H9 (cell line): ENCODE data around the gene MCCC2. TPM values are rescaled to one million over a fixed set of nuclear protein-coding genes. Genes with fewer than 3 reads are reported as not detected.

Source experiments
- DNase-seq: peaks from one replicate; pipeline ENCODE4 v3.0.0-alpha.2; 2017
- H2AFZ ChIP-seq: one replicate; pipeline ENCODE4 v1.6.1; 2013; ENCODE audit warnings: mild to moderate bottlenecking, low read length, control low read depth, moderate library complexity
- H2AK5ac ChIP-seq: 2 replicates; pipeline ENCODE4 v1.6.1; 2013; ENCODE audit warnings: low read length, control low read depth, mixed read lengths; ENCODE audit not compliant: insufficient read length
- H2BK120ac ChIP-seq: one replicate; pipeline ENCODE4 v1.6.1; 2013; ENCODE audit warnings: low read depth, mild to moderate bottlenecking, low read length, control low read depth, inconsistent platforms; ENCODE audit not compliant: poor library complexity, severe bottlenecking
- H2BK12ac ChIP-seq: 2 replicates; pipeline ENCODE4 v1.6.1; 2013; ENCODE audit warnings: low read length, control low read depth, mixed read lengths, low read depth; ENCODE audit not compliant: insufficient read length
- H2BK15ac ChIP-seq: 2 replicates; pipeline ENCODE4 v1.6.1; 2013; ENCODE audit warnings: low read depth, low read length, control low read depth
- H2BK20ac ChIP-seq: one replicate; pipeline ENCODE4 v1.6.1; 2013; ENCODE audit warnings: low read depth, mild to moderate bottlenecking, low read length, control low read depth, inconsistent platforms; ENCODE audit not compliant: poor library complexity, severe bottlenecking
- H2BK5ac ChIP-seq: 2 replicates; pipeline ENCODE4 v1.6.1; 2013; ENCODE audit warnings: low read length, control low read depth, mixed read lengths; ENCODE audit not compliant: insufficient read length
- H3K14ac ChIP-seq: 2 replicates; pipeline ENCODE4 v1.6.1; 2013; ENCODE audit warnings: low read length, control low read depth; ENCODE audit not compliant: insufficient read depth
- H3K18ac ChIP-seq: 2 replicates; pipeline ENCODE4 v1.6.1; 2013; ENCODE audit warnings: low read depth, mild to moderate bottlenecking, mixed read lengths, low read length, control low read depth; ENCODE audit not compliant: insufficient read length
- H3K23ac ChIP-seq: 2 replicates; pipeline ENCODE4 v1.6.1; 2013; ENCODE audit warnings: low read length, control low read depth, mixed read lengths, low read depth; ENCODE audit not compliant: insufficient read length
- H3K23me2 ChIP-seq: 2 replicates; pipeline ENCODE4 v1.6.1; 2013; ENCODE audit warnings: low read depth, mild to moderate bottlenecking, mixed read lengths, low read length, control low read depth; ENCODE audit not compliant: insufficient read length, poor library complexity, severe bottlenecking
- H3K27ac ChIP-seq: 2 replicates; pipeline ENCODE4 v1.5.1; 2013; ENCODE audit warnings: low read length, control low read depth, mixed read lengths, low read depth; ENCODE audit not compliant: insufficient read length
- H3K27me3 ChIP-seq: 2 replicates; pipeline ENCODE4 v1.6.1; 2013; ENCODE audit warnings: low read length, control low read depth, inconsistent platforms; ENCODE audit not compliant: insufficient read depth
- H3K4ac ChIP-seq: 2 replicates; pipeline ENCODE4 v1.6.1; 2013; ENCODE audit warnings: low read depth, mild to moderate bottlenecking, control low read depth, inconsistent platforms, low read length, moderate library complexity
- H3K4me1 ChIP-seq: 2 replicates; pipeline ENCODE4 v1.6.1; 2013; ENCODE audit warnings: low read length, control low read depth, inconsistent platforms; ENCODE audit not compliant: insufficient read depth
- H3K4me2 ChIP-seq: 2 replicates; pipeline ENCODE4 v1.6.1; 2013; ENCODE audit warnings: low read length, control low read depth, mixed read lengths; ENCODE audit not compliant: insufficient read length, insufficient read depth
- H3K56ac ChIP-seq: 2 replicates; pipeline ENCODE4 v1.6.1; 2013; ENCODE audit warnings: low read depth, mild to moderate bottlenecking, mixed read lengths, low read length, control low read depth; ENCODE audit not compliant: insufficient read length
- H3K79me1 ChIP-seq: 2 replicates; pipeline ENCODE4 v1.6.1; 2013; ENCODE audit warnings: low read depth, mild to moderate bottlenecking, moderate library complexity, low read length, control low read depth, inconsistent platforms; ENCODE audit not compliant: insufficient read depth, poor library complexity, severe bottlenecking
- H3K79me2 ChIP-seq: 2 replicates; pipeline ENCODE4 v1.6.1; 2013; ENCODE audit warnings: low read length, control low read depth, inconsistent platforms; ENCODE audit not compliant: insufficient read depth
- H3K9ac ChIP-seq: 2 replicates; pipeline ENCODE4 v1.6.1; 2013; ENCODE audit warnings: low read length, control low read depth, mixed read lengths; ENCODE audit not compliant: insufficient read length; ENCODE audit errors: extremely low read depth
- H3K9me3 ChIP-seq: one replicate; pipeline ENCODE4 v1.6.1; 2013; ENCODE audit warnings: low read depth, low read length, inconsistent platforms; ENCODE audit not compliant: control insufficient read depth
- H3T11ph ChIP-seq: one replicate; pipeline ENCODE4 v1.6.1; 2013; ENCODE audit warnings: mild to moderate bottlenecking, low read length, control low read depth, inconsistent platforms
- H4K20me1 ChIP-seq: one replicate; pipeline ENCODE4 v1.6.1; 2013; ENCODE audit not compliant: control insufficient read depth, insufficient read length, insufficient read depth
- H4K5ac ChIP-seq: 2 replicates; pipeline ENCODE4 v1.6.1; 2013; ENCODE audit warnings: low read depth, mild to moderate bottlenecking, mixed read lengths, low read length, control low read depth; ENCODE audit not compliant: insufficient read length
- H4K8ac ChIP-seq: replicated peaks from 2 replicates; pipeline ENCODE4 v1.6.1; 2013; ENCODE audit warnings: low read length, control low read depth, mixed read lengths, low read depth; ENCODE audit not compliant: insufficient read length
- H4K91ac ChIP-seq: 2 replicates; pipeline ENCODE4 v1.6.1; 2013; ENCODE audit warnings: low read depth, mild to moderate bottlenecking, moderate library complexity, mixed read lengths, low read length, control low read depth; ENCODE audit not compliant: insufficient read length
- H3K27ac Mint-ChIP-seq, 3 experiments: 2 replicates in 2 of 3; 3 replicates in 1 of 3; pipeline ENCODE4 v1.8.0; 2020 to 2021; ENCODE audit warnings: mixed read lengths in 3 of 3, mild to moderate bottlenecking in 1 of 3, moderate library complexity in 1 of 3
- H3K27me3 Mint-ChIP-seq: 2 replicates; pipeline ENCODE4 v1.8.0; 2021; ENCODE audit warnings: low read depth, mild to moderate bottlenecking, moderate library complexity, mixed read lengths
- H3K36me3 Mint-ChIP-seq, 3 experiments: 2 replicates in 2 of 3; 3 replicates in 1 of 3; pipeline ENCODE4 v1.8.0; 2020 to 2021; ENCODE audit warnings: low read depth in 3 of 3, mixed read lengths in 3 of 3; ENCODE audit not compliant: insufficient read depth in 1 of 3
- H3K4me1 Mint-ChIP-seq, 2 experiments: 2 replicates each; pipeline ENCODE4 v1.8.0; 2020; ENCODE audit warnings: mixed read lengths in 2 of 2
- H3K4me3 Mint-ChIP-seq, 2 experiments: 2 replicates in 1 of 2; 3 replicates in 1 of 2; pipeline ENCODE4 v1.8.0; 2020 to 2021; ENCODE audit warnings: mild to moderate bottlenecking in 2 of 2, mixed read lengths in 2 of 2, moderate library complexity in 1 of 2
- H3K9me3 Mint-ChIP-seq, 2 experiments: 2 replicates in 1 of 2; 3 replicates in 1 of 2; pipeline ENCODE4 v1.8.0; 2020; ENCODE audit warnings: mild to moderate bottlenecking in 2 of 2, mixed read lengths in 2 of 2, moderate library complexity in 1 of 2
- CTCF ChIP-seq: fragments of 200-600 bp; sonication (generic); conservative IDR thresholded peaks from 3 replicates; pipeline ENCODE4 v1.8.0; 2021; ENCODE audit warnings: antibody characterized with exemption, mild to moderate bottlenecking
- total RNA-seq: library from RNA; stranded (reverse); gene quantifications from 2 replicates; pipeline ENCODE4 v1.2.1, GENCODE V29; 2021

Gene MCCC2
- total RNA-seq, 1 experiment from 2014 or later, result 62.7 TPM

GRCh38 chr5:71591100-71591499 is 4.0 kb downstream of the MCCC2 start:
- Mint-ChIP-seq H3K36me3 (peaks cover 7 to 19% (median 13%) of the 10 kb centered on the region in 3 experiments; a peak in 6 of 7 replicates), H3K4me3 (no peak overlapping the region), H3K4me1 (peaks cover 14 to 15% of the 10 kb centered on the region in 2 experiments), H3K9me3 (no peaks in the 10 kb centered on the region), H3K27ac (no peak overlapping the region), H3K27me3 (no peaks in the 10 kb centered on the region)
- Histone ChIP-seq H3K9ac (no peak overlapping the region), H2AK5ac (no peak overlapping the region), H4K91ac (no peak overlapping the region), H4K20me1 (no peaks in the 10 kb centered on the region), H3K56ac (no peak overlapping the region), H2BK5ac (no peak overlapping the region), H3K18ac (no peak overlapping the region), H3K4me1 (no peaks in the 10 kb centered on the region), H3K14ac (no peak overlapping the region), H2BK12ac (no peak overlapping the region), H2BK120ac (no peak overlapping the region), H2AFZ (no peak overlapping the region), H3K27me3 (no peaks in the 10 kb centered on the region), H3K79me1 (no peaks in the 10 kb centered on the region), H2BK15ac (no peak overlapping the region), H3T11ph (no peak overlapping the region), H3K27ac (no peak overlapping the region), H3K9me3 (no peaks in the 10 kb centered on the region), H4K5ac (no peak overlapping the region), H3K23me2 (peaks cover 8% of the 10 kb centered on the region), H2BK20ac (no peak overlapping the region), H4K8ac (no peak overlapping the region), H3K23ac (no peak overlapping the region), H3K4me2 (no peak overlapping the region), H3K4ac (no peak overlapping the region), H3K79me2 (peaks cover 20% of the 10 kb centered on the region; the same call in 1 of the 2 replicates)
- TF ChIP-seq CTCF, result no peak
- DNase-seq, result no peak
